ENCODE measurements around the gene CUBN. TPM values are rescaled to one million over a fixed set of nuclear protein-coding genes. Genes with fewer than 3 reads are reported as not detected.
A peak's percentile ranks its signal among the peaks of the same experiment; 100 is the strongest.

Gene CUBN
- total and polyA plus RNA-seq, 9 of the 15 experiments (the other 6 are each of a cell fraction or from before 2014, with no cell fraction given), result 0.04 to 0.33 (median 0.09) TPM

DNA sequence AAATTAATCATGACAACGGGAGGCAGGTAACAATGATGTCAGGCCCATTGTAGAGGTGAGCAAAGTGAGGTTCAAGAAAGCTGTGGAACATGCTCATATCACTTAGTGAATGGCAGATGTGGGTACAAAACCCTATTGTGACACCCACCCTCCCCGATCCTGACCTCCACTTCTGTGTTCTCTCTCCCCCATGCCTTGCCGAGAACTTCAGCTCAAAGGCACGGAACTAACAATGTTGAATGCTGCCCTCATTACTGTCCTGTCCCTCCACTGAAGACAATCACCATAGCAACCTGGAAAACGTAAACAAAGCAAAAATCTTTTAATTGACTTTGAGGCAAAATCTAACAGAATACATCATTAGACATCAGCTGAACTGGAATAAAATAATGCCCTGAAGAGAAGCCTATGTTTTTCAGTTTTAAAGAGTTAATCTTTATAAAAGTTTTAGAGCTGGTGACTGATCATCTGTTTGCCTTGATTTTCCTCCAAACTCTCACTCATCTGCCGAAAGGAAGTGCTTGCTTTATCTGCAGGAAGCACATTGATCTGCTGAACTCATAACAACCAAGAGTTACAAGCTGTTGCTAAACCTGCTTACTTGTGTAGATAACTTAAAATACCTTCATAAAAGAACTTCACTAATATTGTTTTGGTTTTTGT is 133.6 kb downstream of the CUBN start (continued):
- TF ChIP-seq, protein P1, sequence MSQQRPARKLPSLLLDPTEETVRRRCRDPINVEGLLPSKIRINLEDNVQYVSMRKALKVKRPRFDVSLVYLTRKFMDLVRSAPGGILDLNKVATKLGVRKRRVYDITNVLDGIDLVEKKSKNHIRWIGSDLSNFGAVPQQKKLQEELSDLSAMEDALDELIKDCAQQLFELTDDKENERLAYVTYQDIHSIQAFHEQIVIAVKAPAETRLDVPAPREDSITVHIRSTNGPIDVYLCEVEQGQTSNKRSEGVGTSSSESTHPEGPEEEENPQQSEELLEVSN (IDR thresholded peaks at IDR 0.05; ENCODE audit: borderline replicate concordance in 1 of 2, extremely low read depth in 1 of 2, insufficient read depth in 1 of 2, insufficient read length in 1 of 2, low read depth in 1 of 2, low read length in 1 of 2, poor library complexity in 1 of 2, severe bottlenecking in 1 of 2), result no peak
- TF ChIP-seq TCFL5 (CRISPR knock-in tag; conservative IDR thresholded peaks at IDR 0.05) (no peak), KLF1 (tag; IDR thresholded peaks at IDR 0.05) (no peak), BCOR (IDR thresholded peaks at IDR 0.05) (peak; percentile 98), ZNF274 (IDR thresholded peaks at IDR 0.05; ENCODE audit: borderline replicate concordance, low read depth, low read length) (no peak), GABPB2 (CRISPR knock-in tag; conservative IDR thresholded peaks at IDR 0.05) (no peak), FOXK1 (CRISPR knock-in tag; IDR thresholded peaks at IDR 0.05; ENCODE audit: borderline replicate concordance) (no peak), MCM2 (IDR thresholded peaks at IDR 0.05; ENCODE audit: low read depth) (no peak), ZNF436 (CRISPR knock-in tag; IDR thresholded peaks at IDR 0.05) (no peak)
- TF ChIP-seq, protein P2, sequence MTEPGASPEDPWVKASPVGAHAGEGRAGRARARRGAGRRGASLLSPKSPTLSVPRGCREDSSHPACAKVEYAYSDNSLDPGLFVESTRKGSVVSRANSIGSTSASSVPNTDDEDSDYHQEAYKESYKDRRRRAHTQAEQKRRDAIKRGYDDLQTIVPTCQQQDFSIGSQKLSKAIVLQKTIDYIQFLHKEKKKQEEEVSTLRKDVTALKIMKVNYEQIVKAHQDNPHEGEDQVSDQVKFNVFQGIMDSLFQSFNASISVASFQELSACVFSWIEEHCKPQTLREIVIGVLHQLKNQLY (CRISPR knock-in tag; conservative IDR thresholded peaks at IDR 0.05), result no peak
- TF ChIP-seq, protein P3, sequence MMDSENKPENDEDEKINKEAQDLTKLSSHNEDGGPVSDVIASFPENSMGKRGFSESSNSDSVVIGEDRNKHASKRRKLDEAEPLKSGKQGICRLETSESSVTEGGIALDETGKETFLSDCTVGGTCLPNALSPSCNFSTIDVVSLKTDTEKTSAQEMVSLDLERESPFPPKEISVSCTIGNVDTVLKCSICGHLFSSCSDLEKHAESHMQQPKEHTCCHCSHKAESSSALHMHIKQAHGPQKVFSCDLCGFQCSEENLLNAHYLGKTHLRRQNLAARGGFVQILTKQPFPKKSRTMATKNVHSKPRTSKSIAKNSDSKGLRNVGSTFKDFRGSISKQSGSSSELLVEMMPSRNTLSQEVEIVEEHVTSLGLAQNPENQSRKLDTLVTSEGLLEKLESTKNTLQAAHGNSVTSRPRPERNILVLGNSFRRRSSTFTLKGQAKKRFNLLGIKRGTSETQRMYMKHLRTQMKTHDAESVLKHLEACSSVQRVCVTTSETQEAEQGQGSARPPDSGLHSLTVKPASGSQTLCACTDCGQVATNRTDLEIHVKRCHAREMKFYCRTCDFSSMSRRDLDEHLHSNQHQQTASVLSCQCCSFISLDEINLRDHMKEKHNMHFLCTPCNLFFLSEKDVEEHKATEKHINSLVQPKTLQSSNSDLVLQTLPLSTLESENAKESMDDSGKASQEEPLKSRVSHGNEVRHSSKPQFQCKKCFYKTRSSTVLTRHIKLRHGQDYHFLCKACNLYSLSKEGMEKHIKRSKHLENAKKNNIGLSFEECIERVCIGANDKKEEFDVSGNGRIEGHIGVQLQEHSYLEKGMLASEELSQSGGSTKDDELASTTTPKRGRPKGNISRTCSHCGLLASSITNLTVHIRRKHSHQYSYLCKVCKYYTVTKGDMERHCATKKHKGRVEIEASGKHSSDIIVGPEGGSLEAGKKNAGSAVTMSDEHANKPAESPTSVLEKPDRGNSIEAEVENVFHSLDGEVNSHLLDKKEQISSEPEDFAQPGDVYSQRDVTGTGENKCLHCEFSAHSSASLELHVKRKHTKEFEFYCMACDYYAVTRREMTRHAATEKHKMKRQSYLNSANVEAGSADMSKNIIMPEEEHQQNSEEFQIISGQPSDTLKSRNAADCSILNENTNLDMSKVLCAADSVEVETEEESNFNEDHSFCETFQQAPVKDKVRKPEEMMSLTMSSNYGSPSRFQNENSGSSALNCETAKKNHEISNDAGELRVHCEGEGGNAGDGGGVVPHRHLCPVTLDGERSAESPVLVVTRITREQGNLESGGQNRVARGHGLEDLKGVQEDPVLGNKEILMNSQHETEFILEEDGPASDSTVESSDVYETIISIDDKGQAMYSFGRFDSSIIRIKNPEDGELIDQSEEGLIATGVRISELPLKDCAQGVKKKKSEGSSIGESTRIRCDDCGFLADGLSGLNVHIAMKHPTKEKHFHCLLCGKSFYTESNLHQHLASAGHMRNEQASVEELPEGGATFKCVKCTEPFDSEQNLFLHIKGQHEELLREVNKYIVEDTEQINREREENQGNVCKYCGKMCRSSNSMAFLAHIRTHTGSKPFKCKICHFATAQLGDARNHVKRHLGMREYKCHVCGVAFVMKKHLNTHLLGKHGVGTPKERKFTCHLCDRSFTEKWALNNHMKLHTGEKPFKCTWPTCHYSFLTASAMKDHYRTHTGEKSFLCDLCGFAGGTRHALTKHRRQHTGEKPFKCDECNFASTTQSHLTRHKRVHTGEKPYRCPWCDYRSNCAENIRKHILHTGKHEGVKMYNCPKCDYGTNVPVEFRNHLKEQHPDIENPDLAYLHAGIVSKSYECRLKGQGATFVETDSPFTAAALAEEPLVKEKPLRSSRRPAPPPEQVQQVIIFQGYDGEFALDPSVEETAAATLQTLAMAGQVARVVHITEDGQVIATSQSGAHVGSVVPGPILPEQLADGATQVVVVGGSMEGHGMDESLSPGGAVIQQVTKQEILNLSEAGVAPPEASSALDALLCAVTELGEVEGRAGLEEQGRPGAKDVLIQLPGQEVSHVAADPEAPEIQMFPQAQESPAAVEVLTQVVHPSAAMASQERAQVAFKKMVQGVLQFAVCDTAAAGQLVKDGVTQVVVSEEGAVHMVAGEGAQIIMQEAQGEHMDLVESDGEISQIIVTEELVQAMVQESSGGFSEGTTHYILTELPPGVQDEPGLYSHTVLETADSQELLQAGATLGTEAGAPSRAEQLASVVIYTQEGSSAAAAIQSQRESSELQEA (IDR thresholded peaks at IDR 0.05; ENCODE audit: low read depth), result no peak
- TF ChIP-seq, protein P4, sequence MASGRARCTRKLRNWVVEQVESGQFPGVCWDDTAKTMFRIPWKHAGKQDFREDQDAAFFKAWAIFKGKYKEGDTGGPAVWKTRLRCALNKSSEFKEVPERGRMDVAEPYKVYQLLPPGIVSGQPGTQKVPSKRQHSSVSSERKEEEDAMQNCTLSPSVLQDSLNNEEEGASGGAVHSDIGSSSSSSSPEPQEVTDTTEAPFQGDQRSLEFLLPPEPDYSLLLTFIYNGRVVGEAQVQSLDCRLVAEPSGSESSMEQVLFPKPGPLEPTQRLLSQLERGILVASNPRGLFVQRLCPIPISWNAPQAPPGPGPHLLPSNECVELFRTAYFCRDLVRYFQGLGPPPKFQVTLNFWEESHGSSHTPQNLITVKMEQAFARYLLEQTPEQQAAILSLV (tag; IDR thresholded peaks at IDR 0.05), result 0 out of 2 replicates have a peak, but pooled peaks have one; percentile 49

Data from K562 (cell line).